Tibial nerve (tissue), 4 donors: ENCODE measurements around the gene AFF3.

Experiments
- CTCF ChIP-seq, 5 experiments: fragments of 200-600 bp in 3 of 5; fragments of 450-650 bp in 2 of 5; sonication (generic) in 3 of 5; IDR thresholded peaks; one replicate each; pipeline ENCODE4 v1.5.1; 2016 to 2019; ENCODE audit warnings: antibody characterized with exemption in 5 of 5, mild to moderate bottlenecking in 3 of 5, moderate library complexity in 2 of 5
- EP300 ChIP-seq, 2 donors: sonication (generic); formaldehyde crosslinking; IDR thresholded peaks; one replicate each; pipeline ENCODE4 v1.6.1; 2017; ENCODE audit warnings: antibody characterized with exemption in 2 of 2, mild to moderate bottlenecking in 1 of 2
- POLR2A ChIP-seq, 2 donors: fragments of 450-650 bp; IDR thresholded peaks; one replicate each; pipeline ENCODE4 v1.6.1; 2017; ENCODE audit warnings: antibody characterized with exemption in 2 of 2, mild to moderate bottlenecking in 2 of 2, moderate library complexity in 2 of 2

GRCh38 chr2:99787769-99788382, 354.5 kb downstream of the AFF3 start:
- TF ChIP-seq CTCF (IDR thresholded peaks at IDR 0.05) (no peak), POLR2A (IDR thresholded peaks at IDR 0.05) (no peak), EP300 (IDR thresholded peaks at IDR 0.05) (no peak)
